Tibial nerve (tissue), 4 donors: Measurements from ENCODE around the gene TMEM120A. TPM values are rescaled to one million over a fixed set of nuclear protein-coding genes. Genes with fewer than 3 reads are reported as not detected.

Experiments
- DNase-seq, 2 donors: peaks; one replicate each; pipeline ENCODE4 v3.0.0-alpha.2; 2019; ENCODE audit warnings: low spot score in 2 of 2
- H3K27ac ChIP-seq, 4 donors: fragments of 200-600 bp; sonication (generic) in 3 of 4; one replicate each; pipeline ENCODE4 v1.5.1; 2017 to 2019; ENCODE audit warnings: mild to moderate bottlenecking in 1 of 4
- H3K27me3 ChIP-seq, 2 donors: fragments of 200-600 bp; sonication (generic) in 1 of 2; one replicate each; pipeline versions ENCODE4 v1.5.1 to v1.6.0; 2017 to 2019
- H3K36me3 ChIP-seq, 3 donors: fragments of 200-600 bp; sonication (generic); one replicate each; pipeline ENCODE4 v1.5.1; 2018 to 2019
- H3K4me1 ChIP-seq, 4 donors: fragments of 200-600 bp; sonication (generic) in 3 of 4; one replicate each; pipeline ENCODE4 v1.5.1; 2017 to 2019
- H3K4me3 ChIP-seq, 4 donors: fragments of 200-600 bp; sonication (generic) in 3 of 4; one replicate each; pipeline ENCODE4 v1.5.1; 2017 to 2019; ENCODE audit warnings: mild to moderate bottlenecking in 1 of 4, moderate library complexity in 1 of 4
- H3K9me3 ChIP-seq, 4 donors: fragments of 200-600 bp; sonication (generic) in 3 of 4; one replicate each; pipeline ENCODE4 v1.5.1; 2017 to 2019
- EP300 ChIP-seq, 2 donors: sonication (generic); formaldehyde crosslinking; IDR thresholded peaks; one replicate each; pipeline ENCODE4 v1.6.1; 2017; ENCODE audit warnings: antibody characterized with exemption in 2 of 2, mild to moderate bottlenecking in 1 of 2
- POLR2A ChIP-seq, 2 donors: fragments of 450-650 bp; IDR thresholded peaks; one replicate each; pipeline ENCODE4 v1.6.1; 2017; ENCODE audit warnings: antibody characterized with exemption in 2 of 2, mild to moderate bottlenecking in 2 of 2, moderate library complexity in 2 of 2
- WGBS, 2 donors: methylation state at CpG; one replicate each; pipeline ENCODE4 v1.1.5; 2018; 5-methylcytosine and 5-hydroxymethylcytosine counted together
- total RNA-seq, 4 donors: library from RNA; depleted of rRNA; stranded (reverse); fragments of >200 nt; gene quantifications; one replicate each; pipeline ENCODE4 v1.1.0, GENCODE V29; 2016
- TF ChIP-seq, protein P1 (sequence below), 5 experiments: fragments of 200-600 bp in 3 of 5; fragments of 450-650 bp in 2 of 5; sonication (generic) in 3 of 5; IDR thresholded peaks; one replicate each; pipeline ENCODE4 v1.5.1; 2016 to 2019; ENCODE audit warnings: antibody characterized with exemption in 5 of 5, mild to moderate bottlenecking in 3 of 5, moderate library complexity in 2 of 5

TMEM120A gene
- total RNA-seq, 4 donors from 2014 or later = 38.7 to 108 (median 53.2) TPM

GRCh38 chr7:75971961-75972763 lies 22.2 kb downstream of the TMEM120A start:
- Histone ChIP-seq H3K4me3 (no peak overlapping the region), H3K9me3 (no peaks in the 10 kb centered on the region), H3K36me3 (peaks cover 0 to 48% (median 0%) of the 10 kb centered on the region in 3 donors), H3K27me3 (no peaks in the 10 kb centered on the region), H3K27ac (peak overlapping the region in 2 of 4 donors; percentile 1 to 37), H3K4me1 (peaks cover 0 to 48% (median 9%) of the 10 kb centered on the region in 4 donors)
- WGBS, 2 donors = 66 to 69% methylated on average over 19 of the region's 19 CpGs
- TF ChIP-seq POLR2A (IDR thresholded peaks at IDR 0.05) = no peak
- no peak for TF ChIP-seq EP300 (IDR thresholded peaks at IDR 0.05)
- TF ChIP-seq, protein P1, sequence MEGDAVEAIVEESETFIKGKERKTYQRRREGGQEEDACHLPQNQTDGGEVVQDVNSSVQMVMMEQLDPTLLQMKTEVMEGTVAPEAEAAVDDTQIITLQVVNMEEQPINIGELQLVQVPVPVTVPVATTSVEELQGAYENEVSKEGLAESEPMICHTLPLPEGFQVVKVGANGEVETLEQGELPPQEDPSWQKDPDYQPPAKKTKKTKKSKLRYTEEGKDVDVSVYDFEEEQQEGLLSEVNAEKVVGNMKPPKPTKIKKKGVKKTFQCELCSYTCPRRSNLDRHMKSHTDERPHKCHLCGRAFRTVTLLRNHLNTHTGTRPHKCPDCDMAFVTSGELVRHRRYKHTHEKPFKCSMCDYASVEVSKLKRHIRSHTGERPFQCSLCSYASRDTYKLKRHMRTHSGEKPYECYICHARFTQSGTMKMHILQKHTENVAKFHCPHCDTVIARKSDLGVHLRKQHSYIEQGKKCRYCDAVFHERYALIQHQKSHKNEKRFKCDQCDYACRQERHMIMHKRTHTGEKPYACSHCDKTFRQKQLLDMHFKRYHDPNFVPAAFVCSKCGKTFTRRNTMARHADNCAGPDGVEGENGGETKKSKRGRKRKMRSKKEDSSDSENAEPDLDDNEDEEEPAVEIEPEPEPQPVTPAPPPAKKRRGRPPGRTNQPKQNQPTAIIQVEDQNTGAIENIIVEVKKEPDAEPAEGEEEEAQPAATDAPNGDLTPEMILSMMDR (IDR thresholded peaks at IDR 0.05) = peak in 1 of 5 experiments; percentile 15
- DNase-seq = no peak

DNA sequence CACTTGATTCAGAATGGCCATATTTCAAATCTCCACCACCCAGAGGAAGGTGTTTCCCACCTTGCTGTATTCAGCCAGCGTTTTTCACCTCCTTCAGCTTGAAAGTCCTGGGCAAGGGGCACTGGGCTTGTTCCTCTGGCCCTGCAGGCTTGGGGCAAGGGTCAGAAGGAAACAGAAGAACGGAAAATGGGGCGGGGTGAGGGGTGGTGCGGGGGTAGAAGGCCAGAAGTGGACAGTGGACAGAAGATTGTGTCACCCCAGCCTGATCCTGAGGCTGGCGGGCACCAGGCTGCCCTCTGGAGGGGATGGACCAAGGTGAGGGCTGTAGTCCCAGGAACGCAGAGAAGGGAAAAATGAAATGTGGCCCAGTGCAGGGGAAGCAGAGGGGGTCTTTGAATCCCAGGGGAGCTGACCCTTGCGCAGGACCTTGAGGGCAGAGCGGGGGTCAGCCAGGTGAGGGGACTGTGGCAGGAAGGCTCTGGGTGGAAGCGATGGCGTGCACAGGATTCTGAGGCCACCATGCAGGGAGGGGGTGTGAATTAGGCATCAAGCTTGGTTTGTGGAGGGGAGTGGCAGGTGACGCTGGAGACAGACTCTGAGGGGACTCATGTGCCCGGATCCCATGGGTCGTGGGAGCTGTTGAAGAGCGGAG lies 23.0 kb downstream of the TMEM120A start:
- H3K9me3 ChIP-seq = no peaks in the 10 kb centered on the region
- no peak for TF ChIP-seq EP300 (IDR thresholded peaks at IDR 0.05)
- TF ChIP-seq, protein P1 (IDR thresholded peaks at IDR 0.05) = no peak
- TF ChIP-seq POLR2A (IDR thresholded peaks at IDR 0.05) = no peak
- 75 to 76% methylated on average over 14 of the region's 14 CpGs for WGBS, 2 donors
- H3K27ac ChIP-seq = peak overlapping the region in 2 of 4 donors; percentile 1 to 37
- no peaks in the 10 kb centered on the region for H3K27me3 ChIP-seq
- no peak for DNase-seq
- H3K36me3 ChIP-seq = peaks cover 0 to 43% (median 0%) of the 10 kb centered on the region in 3 donors
- no peak overlapping the region for H3K4me3 ChIP-seq
- H3K4me1 ChIP-seq = peaks cover 0 to 54% (median 14%) of the 10 kb centered on the region in 4 donors

DNA sequence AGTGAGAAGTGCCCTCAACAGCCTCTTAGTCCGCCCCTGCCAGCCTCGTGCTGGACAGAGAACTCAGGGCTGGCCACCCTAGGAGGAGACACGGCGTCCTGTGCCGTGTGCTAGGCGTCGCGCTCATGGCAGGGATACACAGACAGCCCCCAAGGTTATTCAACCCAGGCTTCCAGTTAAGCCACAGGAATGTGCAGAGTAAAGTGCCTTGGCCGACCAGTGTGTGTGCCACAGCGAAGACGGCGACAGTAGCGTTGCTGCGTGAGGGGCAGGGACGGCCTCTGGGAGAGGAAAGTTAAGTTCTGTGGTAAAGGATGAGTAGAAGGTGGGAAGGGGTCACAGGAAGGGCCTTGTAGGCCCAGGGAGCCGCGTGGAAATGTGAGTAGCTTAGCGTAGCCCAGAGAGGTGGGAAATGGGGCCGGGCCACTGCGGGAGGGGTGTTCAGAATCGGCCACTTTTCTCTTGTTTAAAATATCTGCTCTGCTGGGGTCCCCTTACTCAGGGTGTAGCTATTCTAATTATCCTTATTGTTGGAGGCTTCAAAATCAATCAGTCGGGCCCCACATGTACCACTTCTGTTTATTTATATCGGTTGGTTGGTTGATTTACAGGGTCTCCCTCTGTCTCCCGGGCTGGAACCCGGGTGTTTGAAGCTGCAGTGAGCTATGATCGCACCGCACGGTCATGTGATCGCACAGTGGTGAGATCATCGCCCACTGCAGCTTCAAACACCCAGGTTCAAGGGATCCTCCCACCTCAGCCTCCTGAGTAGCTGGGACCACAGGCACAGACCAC lies 24.5 kb downstream of the TMEM120A start:
- H3K4me1 ChIP-seq = peaks cover 0 to 69% (median 26%) of the 10 kb centered on the region in 4 donors
- TF ChIP-seq POLR2A (IDR thresholded peaks at IDR 0.05) (no peak), EP300 (IDR thresholded peaks at IDR 0.05) (no peak)
- TF ChIP-seq, protein P1 (IDR thresholded peaks at IDR 0.05) = no peak
- 88 to 91% methylated on average over 30 of the region's 30 CpGs for WGBS, 2 donors
- H3K4me3 ChIP-seq = no peak overlapping the region
- H3K27me3 ChIP-seq = no peaks in the 10 kb centered on the region
- peaks cover 0 to 47% (median 0%) of the 10 kb centered on the region in 3 donors for H3K36me3 ChIP-seq
- no peaks in the 10 kb centered on the region for H3K9me3 ChIP-seq
- peak overlapping the region in 2 of 4 donors; percentile 5 to 83 for H3K27ac ChIP-seq
- DNase-seq = no peak

DNA sequence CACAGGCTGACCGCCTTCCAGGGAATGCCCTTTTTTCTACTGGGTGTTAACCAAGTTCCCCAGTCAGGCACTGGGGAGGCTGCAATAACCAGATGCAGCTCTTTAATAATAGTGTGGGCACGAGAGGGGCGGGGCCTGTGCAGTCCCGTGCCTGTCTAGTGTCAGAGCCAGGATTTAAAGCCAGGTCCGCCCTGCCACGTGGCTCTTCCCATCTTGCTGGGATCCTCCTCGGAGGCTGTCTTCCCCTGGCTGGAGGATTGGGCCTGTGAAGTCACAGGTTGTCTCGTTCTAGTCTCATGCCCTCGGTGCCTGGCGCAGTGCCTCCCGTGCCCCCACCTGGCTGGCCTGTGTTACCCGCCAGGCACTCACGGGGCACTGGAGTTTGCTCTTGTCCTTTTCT lies 25.2 kb downstream of the TMEM120A start:
- TF ChIP-seq POLR2A (IDR thresholded peaks at IDR 0.05) (no peak), EP300 (IDR thresholded peaks at IDR 0.05) (no peak)
- TF ChIP-seq, protein P1 (IDR thresholded peaks at IDR 0.05) = no peak
- H3K27me3 ChIP-seq = no peaks in the 10 kb centered on the region
- H3K4me3 ChIP-seq = no peak overlapping the region
- H3K27ac ChIP-seq = peak overlapping the region in 3 of 4 donors; percentile 5 to 83 (median 75)
- H3K9me3 ChIP-seq = no peaks in the 10 kb centered on the region
- H3K4me1 ChIP-seq = peaks cover 0 to 70% (median 26%) of the 10 kb centered on the region in 4 donors
- WGBS, 2 donors = 73 to 77% methylated on average over 8 to 13 of the region's 13 CpGs
- DNase-seq = no peak
- peaks cover 0 to 44% (median 0%) of the 10 kb centered on the region in 3 donors for H3K36me3 ChIP-seq
